ENCODE data around the gene RRP1. TPM values are rescaled to one million over a fixed set of nuclear protein-coding genes. Genes with fewer than 3 reads are reported as not detected.

RRP1 gene
- polyA plus RNA-seq, 3 donors, result 2.7 to 5.7 (median 4.6) TPM

DNA sequence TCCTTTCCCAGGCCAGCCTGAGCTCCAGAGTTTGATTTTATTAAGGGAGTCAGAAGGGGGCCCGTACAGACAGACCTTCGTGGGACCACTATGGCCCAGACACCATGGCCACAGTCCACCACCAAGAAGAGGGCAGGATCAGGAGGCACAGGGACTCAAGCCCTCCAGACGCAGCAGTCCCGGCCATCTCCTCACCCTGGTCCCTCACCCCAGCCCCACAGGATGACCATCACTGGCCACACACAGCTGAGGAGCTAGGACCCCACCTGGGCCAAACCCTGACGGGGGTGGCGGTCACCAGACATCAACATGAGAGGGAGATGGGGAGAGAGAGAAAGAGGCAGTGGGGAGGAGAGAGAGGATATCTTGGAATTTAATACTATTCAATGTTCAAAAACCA is 46.5 kb downstream of the RRP1 start:
- peak overlapping the region; percentile 33 for H3K9ac ChIP-seq (ENCODE audit: insufficient read depth, low read length, poor library complexity, severe bottlenecking)
- H3K9me3 Mint-ChIP-seq, result peaks cover 7 to 20% (median 14%) of the 10 kb centered on the region in 7 donors
- H4K20me1 ChIP-seq (ENCODE audit: insufficient read depth, low read length), result no peaks in the 10 kb centered on the region
- peaks cover 7 to 12% of the 10 kb centered on the region in 2 donors for H3K9me3 ChIP-seq (replicated peaks in 1 of 2; ENCODE audit: control insufficient read depth in 1 of 2, insufficient read depth in 1 of 2, low read length in 2 of 2)
- TF ChIP-seq, protein P1, sequence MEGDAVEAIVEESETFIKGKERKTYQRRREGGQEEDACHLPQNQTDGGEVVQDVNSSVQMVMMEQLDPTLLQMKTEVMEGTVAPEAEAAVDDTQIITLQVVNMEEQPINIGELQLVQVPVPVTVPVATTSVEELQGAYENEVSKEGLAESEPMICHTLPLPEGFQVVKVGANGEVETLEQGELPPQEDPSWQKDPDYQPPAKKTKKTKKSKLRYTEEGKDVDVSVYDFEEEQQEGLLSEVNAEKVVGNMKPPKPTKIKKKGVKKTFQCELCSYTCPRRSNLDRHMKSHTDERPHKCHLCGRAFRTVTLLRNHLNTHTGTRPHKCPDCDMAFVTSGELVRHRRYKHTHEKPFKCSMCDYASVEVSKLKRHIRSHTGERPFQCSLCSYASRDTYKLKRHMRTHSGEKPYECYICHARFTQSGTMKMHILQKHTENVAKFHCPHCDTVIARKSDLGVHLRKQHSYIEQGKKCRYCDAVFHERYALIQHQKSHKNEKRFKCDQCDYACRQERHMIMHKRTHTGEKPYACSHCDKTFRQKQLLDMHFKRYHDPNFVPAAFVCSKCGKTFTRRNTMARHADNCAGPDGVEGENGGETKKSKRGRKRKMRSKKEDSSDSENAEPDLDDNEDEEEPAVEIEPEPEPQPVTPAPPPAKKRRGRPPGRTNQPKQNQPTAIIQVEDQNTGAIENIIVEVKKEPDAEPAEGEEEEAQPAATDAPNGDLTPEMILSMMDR (IDR thresholded peaks at IDR 0.05), result no peak
- peaks cover 74% of the 10 kb centered on the region for H3K4me1 Mint-ChIP-seq
- 100% methylated on average over 1 of the region's 6 CpGs for WGBS (ENCODE audit: insufficient coverage)
- H3K27me3 Mint-ChIP-seq (ENCODE audit: low read depth in 3 of 3), result peaks cover 8 to 13% (median 10%) of the 10 kb centered on the region in 3 donors
- H2AFZ ChIP-seq (ENCODE audit: insufficient read depth, low read depth, low read length, poor library complexity, severe bottlenecking), result peak overlapping the region; percentile 78
- DNase-seq, result no peak
- H3K27ac Mint-ChIP-seq, result peak overlapping the region in 2 of 7 donors; percentile 57 to 80
- H3K36me3 Mint-ChIP-seq, result peaks cover 8 to 9% of the 10 kb centered on the region in 2 donors
- H3K36me3 ChIP-seq (replicated peaks in 1 of 2; ENCODE audit: control insufficient read depth in 1 of 2, insufficient read depth in 2 of 2, low read length in 2 of 2), result no peaks in the 10 kb centered on the region
- H3K27me3 ChIP-seq (ENCODE audit: control insufficient read depth in 2 of 2, insufficient read depth in 2 of 2, low read length in 2 of 2), result no peaks in the 10 kb centered on the region
- intact Hi-C loops (cut with micrococcal nuclease), result no loop called here
- H3K27ac ChIP-seq (ENCODE audit: low read depth in 1 of 2, low read length in 2 of 2), result peak overlapping the region; percentile 47 to 73
- H3K4me3 Mint-ChIP-seq, result peak overlapping the region; percentile 78 to 87
- peaks cover 55 to 73% of the 10 kb centered on the region in 2 donors for H3K4me1 ChIP-seq (ENCODE audit: control insufficient read depth in 1 of 2, insufficient read depth in 2 of 2, low read length in 2 of 2)
- peak overlapping the region in 2 of 3 experiments; percentile 12 to 71 for H3K4me3 ChIP-seq (replicated peaks in 1 of 3; ENCODE audit: low read depth in 2 of 3, low read length in 3 of 3)
- peak overlapping the region; percentile 80 for H3K4me2 ChIP-seq (replicated peaks; ENCODE audit: extremely low read depth, low read length, poor library complexity, severe bottlenecking)
- no peaks in the 10 kb centered on the region for H3K79me2 ChIP-seq (ENCODE audit: insufficient read depth, low read length)

DNA sequence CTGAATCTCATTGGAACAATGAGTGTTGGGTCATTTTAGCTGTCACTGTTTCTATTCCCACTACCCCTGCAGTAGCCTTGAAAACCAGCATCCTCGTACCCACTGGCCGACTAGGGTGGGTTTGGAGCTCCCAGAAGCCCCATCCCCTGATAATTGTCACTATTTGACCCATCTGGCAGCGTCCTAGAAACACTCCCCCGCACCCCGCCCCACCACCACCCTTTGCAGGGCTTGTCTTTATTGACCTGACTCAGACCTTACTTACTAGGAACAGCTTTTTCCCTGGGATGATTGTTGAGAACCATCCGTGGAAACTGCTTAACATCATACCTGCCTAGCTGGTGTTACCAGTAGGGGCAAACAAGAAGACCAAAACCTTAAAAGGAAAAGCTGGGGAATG is 47.2 kb downstream of the RRP1 start:
- peaks cover 7 to 12% of the 10 kb centered on the region in 2 donors for H3K9me3 ChIP-seq (replicated peaks in 1 of 2; ENCODE audit: control insufficient read depth in 1 of 2, insufficient read depth in 1 of 2, low read length in 2 of 2)
- H3K4me3 ChIP-seq (replicated peaks in 1 of 3; ENCODE audit: low read depth in 2 of 3, low read length in 3 of 3), result no peak overlapping the region
- Mint-ChIP-seq H3K27ac (no peak overlapping the region), H3K27me3 (ENCODE audit: low read depth in 3 of 3) (peaks cover 8 to 10% (median 9%) of the 10 kb centered on the region in 3 donors), H3K4me1 (peaks cover 71% of the 10 kb centered on the region), H3K36me3 (peaks cover 8 to 9% of the 10 kb centered on the region in 2 donors), H3K4me3 (no peak overlapping the region), H3K9me3 (peaks cover 7 to 20% (median 14%) of the 10 kb centered on the region in 7 donors)
- no peak overlapping the region for H2AFZ ChIP-seq (ENCODE audit: insufficient read depth, low read depth, low read length, poor library complexity, severe bottlenecking)
- no peaks in the 10 kb centered on the region for H4K20me1 ChIP-seq (ENCODE audit: insufficient read depth, low read length)
- TF ChIP-seq, protein P1 (IDR thresholded peaks at IDR 0.05), result no peak
- H3K4me1 ChIP-seq (ENCODE audit: control insufficient read depth in 1 of 2, insufficient read depth in 2 of 2, low read length in 2 of 2), result peaks cover 51 to 68% of the 10 kb centered on the region in 2 donors
- H3K27me3 ChIP-seq (ENCODE audit: control insufficient read depth in 2 of 2, insufficient read depth in 2 of 2, low read length in 2 of 2), result no peaks in the 10 kb centered on the region
- DNase-seq, result no peak
- H3K9ac ChIP-seq (ENCODE audit: insufficient read depth, low read length, poor library complexity, severe bottlenecking), result no peak overlapping the region
- no peak overlapping the region for H3K27ac ChIP-seq (ENCODE audit: low read depth in 1 of 2, low read length in 2 of 2)
- 100% methylated on average over 2 of the region's 6 CpGs for WGBS (ENCODE audit: insufficient coverage)
- intact Hi-C loops (cut with micrococcal nuclease), result no loop called here
- H3K79me2 ChIP-seq (ENCODE audit: insufficient read depth, low read length), result no peaks in the 10 kb centered on the region
- no peaks in the 10 kb centered on the region for H3K36me3 ChIP-seq (replicated peaks in 1 of 2; ENCODE audit: control insufficient read depth in 1 of 2, insufficient read depth in 2 of 2, low read length in 2 of 2)
- no peak overlapping the region for H3K4me2 ChIP-seq (replicated peaks; ENCODE audit: extremely low read depth, low read length, poor library complexity, severe bottlenecking)

Measured in CD14-positive monocyte (primary cell).